Activated T-helper 1 cell treated with Interleukin-2 at 50 U/mL for 16 hours (primary cell): ENCODE measurements around the gene RDH16.
"Not testable (repeated sequence)": the region's sequence is repeated elsewhere in the genome, so short reads cannot be mapped to it uniquely, and the experiment has no call there.

ENCODE experiments used
- DNase-seq: peaks from one replicate; pipeline ENCODE4 v3.0.0-alpha.2; 2020; ENCODE audit warnings: low read depth

Gene RDH16

GRCh38 chr12:56988207-56988739 lies 30.9 kb upstream of the RDH16 start:
- DNase-seq: no peak

- peak; percentile 54 for DNase-seq
Measured at GRCh38 chr12:56987551-56988053, 30.2 kb upstream of the RDH16 start.

GRCh38 chr12:56987011-56987410 lies 29.6 kb upstream of the RDH16 start:
- no peak for DNase-seq

- not testable (repeated sequence) for DNase-seq
Measured at GRCh38 chr12:56985714-56986113, 28.3 kb upstream of the RDH16 start.

GRCh38 chr12:56983386-56983785 lies 26.0 kb upstream of the RDH16 start:
- no peak for DNase-seq

GRCh38 chr12:56982578-56983236 lies 25.3 kb upstream of the RDH16 start:
- not testable (repeated sequence) for DNase-seq

- DNase-seq: no peak
Measured at GRCh38 chr12:56980941-56981530, 23.6 kb upstream of the RDH16 start.

GRCh38 chr12:56980268-56980667 lies 22.9 kb upstream of the RDH16 start:
- DNase-seq: no peak

- DNase-seq: no peak
Measured at GRCh38 chr12:56979628-56980027, 22.2 kb upstream of the RDH16 start.

GRCh38 chr12:56978397-56979138 lies 21.2 kb upstream of the RDH16 start:
- DNase-seq: no peak

GRCh38 chr12:56977361-56977760 lies 20.0 kb upstream of the RDH16 start:
- DNase-seq: not testable (repeated sequence)

GRCh38 chr12:56974224-56974623 lies 16.8 kb upstream of the RDH16 start:
- DNase-seq: not testable (repeated sequence)

- not testable (repeated sequence) for DNase-seq
Measured at GRCh38 chr12:56968910-56969309, 11.5 kb upstream of the RDH16 start.

GRCh38 chr12:56965997-56966642 lies 8.7 kb upstream of the RDH16 start:
- not testable (repeated sequence) for DNase-seq

GRCh38 chr12:56965124-56965523 lies 7.7 kb upstream of the RDH16 start:
- DNase-seq: not testable (repeated sequence)

GRCh38 chr12:56963557-56963956 lies 6.1 kb upstream of the RDH16 start:
- DNase-seq: not testable (repeated sequence)

- not testable (repeated sequence) for DNase-seq
Measured at GRCh38 chr12:56962247-56962646, 4.8 kb upstream of the RDH16 start.

- no peak for DNase-seq
Measured at GRCh38 chr12:56958422-56958821, 1.0 kb upstream of the RDH16 start.

- DNase-seq: no peak
Measured at GRCh38 chr12:56955631-56956256, 1.7 kb downstream of the RDH16 start.

GRCh38 chr12:56954958-56955355 lies 2.5 kb downstream of the RDH16 start:
- no peak for DNase-seq

GRCh38 chr12:56954057-56954957 lies 3.1 kb downstream of the RDH16 start:
- no peak for DNase-seq
